ENCODE data around the gene SYT14.
"Not testable (repeated sequence)": the region's sequence is repeated elsewhere in the genome, so short reads cannot be mapped to it uniquely, and the experiment has no call there.

GRCh38 chr1:209904774-209905173 is 33.2 kb upstream of the SYT14 start:
- not testable (repeated sequence) for TF ChIP-seq CTCF, EZH2phosphoT487 (IDR thresholded peaks at IDR 0.05; ENCODE audit: low read length)
